Stimulated activated CD8-positive, alpha-beta memory T cell treated with anti-CD3 and anti-CD28 coated beads, Interleukin-4, amount 100 ng/mL, for 4 hours (primary cell): Measurements from ENCODE around the gene OOSP4B.
"Not testable (repeated sequence)": the region's sequence is repeated elsewhere in the genome, so short reads cannot be mapped to it uniquely, and the experiment has no call there.

Source experiments
- DNase-seq, 2 donors: peaks; one replicate each; pipeline ENCODE4 v3.0.0-alpha.2; 2020; ENCODE audit warnings: low read depth in 2 of 2, low spot score in 1 of 2

Gene OOSP4B

DNA sequence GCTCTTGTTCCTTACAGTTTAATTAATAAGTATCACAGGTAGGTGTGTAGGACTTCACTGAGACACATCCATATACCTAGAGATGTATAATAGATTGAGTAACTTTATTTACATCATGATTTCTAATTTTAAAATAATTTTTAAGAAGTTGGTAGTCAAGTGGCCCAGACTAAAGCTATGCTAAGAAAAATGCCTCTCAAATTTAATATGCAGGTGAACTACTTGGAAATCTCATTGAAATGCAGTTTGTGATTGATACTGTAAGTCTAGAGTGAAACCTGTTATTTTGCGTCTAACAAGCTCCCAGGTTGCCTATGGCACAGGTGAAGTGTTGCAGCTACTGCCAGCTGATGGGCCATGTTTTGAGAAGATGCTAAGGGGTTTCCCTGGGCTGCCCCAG, at the start of gene OOSP4B:
Gene OOSP4B, plus strand, starts transcription at position 301 of the 400 bp plus-strand sequence.
- no peak for DNase-seq

DNA sequence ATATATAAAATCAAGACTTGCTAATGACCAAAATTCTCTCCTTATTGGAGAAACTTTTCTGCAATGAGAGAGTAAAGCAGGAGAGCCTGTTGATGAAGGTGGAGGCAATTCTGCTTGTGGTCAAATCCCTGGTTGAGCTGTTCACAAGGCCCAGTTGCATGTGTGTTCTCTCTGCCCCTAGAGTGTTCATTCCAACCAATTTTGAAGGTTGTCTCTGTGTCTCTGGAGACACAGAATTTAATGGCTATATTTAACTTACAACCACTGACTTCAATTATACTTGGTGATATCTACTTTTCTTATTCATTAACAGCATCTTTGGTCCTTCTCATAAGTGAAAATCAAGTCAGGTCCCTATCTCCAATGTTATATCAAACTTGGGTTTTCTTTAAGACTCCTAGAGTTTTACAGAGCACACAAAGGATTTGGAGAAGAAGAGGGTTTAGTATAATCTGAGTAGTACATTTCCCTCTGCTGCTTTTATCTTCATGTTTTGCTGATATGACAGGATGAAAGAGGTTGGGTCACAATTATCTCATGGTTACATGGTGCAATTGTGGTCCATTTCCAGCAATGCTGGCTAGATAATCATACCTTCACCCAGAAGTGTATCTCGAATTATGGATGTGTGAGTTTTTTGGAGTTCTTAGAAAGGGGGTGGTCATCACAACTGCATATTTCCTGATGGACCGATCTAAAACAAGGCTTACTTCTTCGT, 49.1 kb upstream of the OOSP4B start:
- DNase-seq = no peak

DNA sequence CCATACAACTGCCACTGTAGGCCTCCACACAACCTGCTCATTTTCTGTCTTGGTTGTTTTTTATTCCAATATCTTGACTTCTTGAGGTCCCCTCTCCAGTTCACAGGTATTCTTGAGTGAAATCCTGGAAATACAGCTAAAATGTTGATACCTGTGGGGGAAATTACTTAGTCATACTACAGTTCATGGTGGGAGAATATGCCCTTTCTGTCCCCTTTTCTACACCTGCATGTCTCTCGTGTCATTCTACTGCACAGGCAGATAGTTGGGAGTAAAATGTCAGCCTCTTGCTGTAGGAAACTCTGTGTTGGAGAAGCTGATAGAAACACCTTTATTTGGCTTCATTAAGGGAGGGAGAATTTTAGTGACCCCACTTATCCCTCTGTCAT, 48.6 kb upstream of the OOSP4B start:
- no peak for DNase-seq

DNA sequence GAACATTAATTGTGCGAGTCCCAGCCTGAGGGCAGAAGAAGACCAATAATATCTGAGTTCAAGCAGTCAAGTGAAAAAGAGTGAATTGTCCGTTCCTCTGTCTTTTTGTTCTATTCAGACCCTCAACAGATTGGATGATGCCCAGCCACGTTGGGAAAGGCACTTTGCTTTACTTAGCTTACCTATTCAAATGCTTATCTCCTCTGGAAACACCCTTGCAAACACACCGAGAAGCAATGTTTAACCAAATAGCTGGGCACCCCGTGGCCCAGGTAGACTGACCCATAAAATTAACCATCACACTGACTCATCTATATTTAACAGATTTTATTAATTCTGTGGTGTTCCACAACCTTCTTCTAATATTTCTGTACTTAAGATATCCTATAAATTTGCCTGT, 43.9 kb upstream of the OOSP4B start:
- DNase-seq = no peak

DNA sequence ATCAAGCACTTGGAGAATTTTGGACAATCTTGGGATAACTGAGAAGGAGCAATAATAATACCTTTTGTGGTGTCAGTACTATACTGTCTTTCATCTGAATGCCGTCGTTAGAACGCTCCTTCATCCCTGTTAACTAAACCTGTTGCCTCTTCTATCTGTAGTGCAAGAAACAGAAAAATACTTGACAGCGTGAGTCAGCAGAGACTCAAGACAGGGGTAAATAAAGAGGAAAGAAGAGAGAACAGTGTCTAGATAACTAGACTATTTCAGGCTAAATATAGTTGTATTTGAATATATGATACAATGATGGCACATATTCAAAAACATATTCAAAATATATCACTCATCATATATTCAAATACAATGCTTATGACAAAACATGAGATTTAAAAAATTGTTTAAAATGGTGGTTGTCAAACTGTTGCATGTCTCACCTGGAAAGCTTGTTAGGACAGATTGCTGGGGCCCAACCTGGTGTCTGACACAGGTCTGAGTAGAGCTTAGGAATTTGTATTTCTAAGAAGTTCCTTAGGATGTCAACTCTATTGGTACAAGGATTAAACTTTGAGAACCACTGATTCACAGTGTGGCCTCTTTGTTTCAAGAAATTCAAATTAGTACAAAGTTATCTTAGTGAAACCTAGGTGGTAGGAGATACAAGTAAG, 35.7 kb upstream of the OOSP4B start:
- no peak for DNase-seq

DNA sequence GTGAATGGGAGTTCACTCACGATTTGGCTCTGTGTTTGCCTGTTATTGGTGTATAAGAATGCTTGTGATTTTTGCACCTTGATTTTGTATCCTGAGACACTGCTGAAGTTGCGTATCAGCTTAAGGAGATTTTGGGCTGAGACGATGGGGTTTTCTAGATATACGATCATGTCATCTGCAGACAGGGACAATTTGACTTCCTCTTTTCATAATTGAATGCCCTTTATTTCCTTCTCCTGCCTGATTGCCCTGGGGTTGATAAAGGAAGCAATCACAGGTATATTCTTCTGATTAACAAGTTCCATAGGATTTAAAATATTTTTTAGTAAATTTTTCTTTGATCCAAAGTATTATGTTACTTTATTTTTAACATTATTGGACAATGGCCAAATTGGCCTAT, 34.9 kb upstream of the OOSP4B start:
- not testable (repeated sequence) for DNase-seq

DNA sequence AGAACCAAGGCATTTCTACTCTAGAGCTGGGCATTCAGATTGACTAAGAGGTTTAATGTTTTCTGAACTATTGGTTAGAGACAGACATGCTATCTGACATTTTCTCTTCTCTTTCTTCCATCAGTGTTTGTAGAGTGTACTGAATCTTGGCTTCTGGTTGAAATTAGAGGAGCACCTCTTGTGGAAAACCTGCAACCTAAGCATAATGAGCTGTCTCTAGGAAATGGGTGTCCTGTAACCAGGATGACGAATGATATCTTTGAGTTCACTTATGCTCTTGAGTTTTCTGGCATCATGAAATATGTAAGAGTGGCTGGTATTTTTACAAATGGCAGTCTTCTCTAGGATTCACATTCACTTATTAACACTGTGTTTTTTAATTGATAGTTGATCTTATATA, 33.8 kb upstream of the OOSP4B start:
- no peak for DNase-seq

DNA sequence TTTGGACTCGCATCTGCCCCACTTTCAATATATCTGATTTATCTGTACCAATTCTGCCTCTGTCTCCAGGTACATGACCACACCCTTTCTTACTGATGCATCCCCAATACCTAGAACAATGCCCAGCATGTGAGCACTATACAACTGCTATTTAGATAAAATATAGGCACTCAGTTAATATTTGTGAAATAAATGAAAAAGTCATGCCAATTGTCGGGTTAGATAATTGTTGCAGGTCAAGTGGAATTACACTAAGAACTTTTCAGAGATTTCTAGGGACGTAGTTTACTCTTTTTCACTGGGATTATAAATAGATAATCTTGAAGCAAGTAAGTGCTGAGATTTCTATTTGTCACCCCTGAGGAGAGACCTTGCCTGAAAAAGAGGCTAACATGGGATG, 32.6 kb upstream of the OOSP4B start:
- no peak for DNase-seq

DNA sequence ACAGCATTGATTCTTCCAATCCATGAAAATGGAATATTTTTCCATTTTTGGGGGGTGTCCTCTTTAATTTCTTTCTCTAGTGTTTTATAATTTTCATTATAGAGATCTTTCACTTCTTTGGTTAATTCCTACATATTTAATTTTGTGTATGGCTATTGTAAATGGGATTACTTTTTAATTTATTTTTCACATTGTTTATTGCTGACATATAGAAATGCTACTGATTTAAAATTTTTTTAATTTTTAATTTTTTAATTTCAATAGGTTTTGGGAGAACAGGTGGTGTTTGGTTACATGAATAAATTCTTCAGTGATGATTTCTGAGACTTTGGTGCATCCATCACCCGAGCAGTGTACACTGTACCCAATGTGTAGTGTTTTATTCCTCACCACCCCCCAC, 26.6 kb upstream of the OOSP4B start:
- no peak for DNase-seq

DNA sequence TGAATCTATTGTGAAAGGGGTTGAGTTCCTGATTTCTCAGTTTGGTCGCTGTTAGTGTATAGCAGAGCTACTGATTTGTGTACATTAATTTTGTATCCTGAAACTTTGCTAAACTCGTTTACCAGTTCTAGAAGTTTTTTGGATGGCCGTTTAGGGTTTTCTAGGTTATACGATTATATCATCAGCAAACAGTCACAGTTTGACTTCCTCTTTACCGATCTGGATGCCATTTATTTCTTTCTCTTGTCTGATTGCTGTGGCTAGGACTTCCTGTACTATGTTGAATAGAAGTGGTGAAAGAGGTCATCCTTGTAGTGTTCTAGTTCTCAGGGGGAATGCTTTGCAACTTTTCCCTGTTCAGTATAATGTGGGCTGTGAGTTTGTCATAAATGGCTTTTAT, 24.6 kb upstream of the OOSP4B start:
- no peak for DNase-seq

DNA sequence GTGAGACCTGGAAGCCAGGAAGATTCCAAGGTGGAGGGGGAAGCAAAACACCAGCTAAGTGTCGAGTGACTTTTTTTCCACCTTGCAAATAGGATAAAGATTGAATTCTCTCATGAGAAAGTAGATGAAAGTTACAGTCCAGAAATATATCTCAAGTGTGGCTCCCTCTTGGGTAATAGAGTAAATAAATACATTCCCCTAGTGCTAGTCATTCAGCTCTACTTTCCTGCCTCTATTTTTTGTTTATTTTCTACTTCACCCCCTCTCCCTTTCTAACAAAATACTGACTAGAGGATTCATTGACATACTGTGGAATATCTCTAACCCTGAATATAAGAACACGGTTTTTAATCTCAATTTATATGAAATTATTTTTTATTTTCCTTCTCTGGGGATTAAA, 19.2 kb upstream of the OOSP4B start:
- DNase-seq = no peak

DNA sequence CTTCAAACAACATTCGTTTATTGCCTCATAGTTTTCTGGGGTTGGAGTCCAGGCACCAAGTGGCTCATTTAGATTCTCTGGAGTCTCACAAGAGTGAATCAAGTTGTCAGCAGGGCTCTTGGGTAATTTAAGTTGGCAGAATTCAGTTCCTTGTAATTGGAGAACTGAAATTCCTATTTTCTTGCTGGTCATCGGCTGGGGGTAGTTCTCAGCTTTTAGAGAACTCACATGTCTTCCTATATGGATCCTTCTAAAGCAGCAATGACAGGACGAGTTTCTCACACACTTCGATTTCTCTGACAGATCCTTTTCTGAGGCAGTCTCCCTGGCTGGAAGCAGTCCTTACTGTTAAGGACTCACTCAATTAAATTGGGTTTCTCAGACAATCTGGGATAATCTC, 17.3 kb upstream of the OOSP4B start:
- no peak for DNase-seq

DNA sequence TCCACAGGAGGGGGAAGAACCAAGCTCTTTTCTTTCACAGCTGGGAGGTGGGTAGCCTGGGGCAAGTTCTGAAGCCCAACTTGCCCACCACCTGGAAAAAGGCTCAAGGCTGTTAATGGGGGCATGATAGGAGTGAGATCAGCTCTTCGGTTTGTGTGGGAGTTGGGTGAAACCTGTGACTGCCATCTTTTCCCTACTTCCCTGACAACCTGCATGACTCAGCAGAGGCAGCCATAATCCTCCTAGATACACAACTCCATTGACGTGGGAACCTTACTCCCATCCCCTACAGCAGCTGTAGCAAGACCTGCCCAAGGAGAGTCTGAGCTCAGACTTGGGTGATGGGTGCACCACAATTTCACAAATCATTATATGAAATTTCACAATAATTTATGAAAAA, 13.3 kb upstream of the OOSP4B start:
- DNase-seq = no peak

DNA sequence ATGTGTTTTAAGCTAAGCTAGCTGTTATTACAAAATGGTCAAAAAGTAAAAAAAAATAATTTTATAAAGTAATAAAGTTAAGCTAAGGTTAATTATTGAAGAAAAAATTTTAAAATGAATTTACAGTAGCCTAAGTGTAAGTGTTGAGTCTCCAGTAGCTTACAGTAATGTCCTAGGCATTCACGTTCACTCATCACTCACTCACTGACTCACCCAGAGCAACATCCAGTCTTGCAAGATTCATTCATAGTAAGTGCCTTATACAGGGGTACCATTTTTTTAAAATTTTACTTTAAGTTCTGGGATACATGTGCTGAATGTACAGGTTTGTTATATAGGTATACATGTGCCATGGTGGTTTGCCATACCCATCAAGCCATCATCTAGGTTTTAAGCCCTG, 11.6 kb upstream of the OOSP4B start:
- DNase-seq = no peak

DNA sequence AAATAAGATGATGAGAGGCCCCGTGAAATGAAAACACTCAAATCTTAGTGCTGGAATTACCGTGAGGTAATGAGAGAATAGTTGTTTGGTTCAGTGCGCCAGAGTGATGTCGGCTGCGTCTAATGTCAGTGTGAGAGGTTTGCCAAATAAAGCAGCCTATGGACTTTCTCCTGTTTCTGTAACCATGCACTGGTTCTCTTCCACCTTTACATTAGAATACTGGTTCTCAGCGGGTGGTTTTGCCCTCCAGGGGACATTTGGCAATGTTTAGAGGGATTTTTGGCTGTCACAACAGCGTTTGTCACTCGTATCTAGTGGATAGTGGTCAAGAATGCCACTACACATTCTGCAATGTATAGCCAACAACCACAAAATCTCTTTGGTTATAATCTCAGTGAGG, 1.1 kb downstream of the OOSP4B start:
- DNase-seq = no peak

DNA sequence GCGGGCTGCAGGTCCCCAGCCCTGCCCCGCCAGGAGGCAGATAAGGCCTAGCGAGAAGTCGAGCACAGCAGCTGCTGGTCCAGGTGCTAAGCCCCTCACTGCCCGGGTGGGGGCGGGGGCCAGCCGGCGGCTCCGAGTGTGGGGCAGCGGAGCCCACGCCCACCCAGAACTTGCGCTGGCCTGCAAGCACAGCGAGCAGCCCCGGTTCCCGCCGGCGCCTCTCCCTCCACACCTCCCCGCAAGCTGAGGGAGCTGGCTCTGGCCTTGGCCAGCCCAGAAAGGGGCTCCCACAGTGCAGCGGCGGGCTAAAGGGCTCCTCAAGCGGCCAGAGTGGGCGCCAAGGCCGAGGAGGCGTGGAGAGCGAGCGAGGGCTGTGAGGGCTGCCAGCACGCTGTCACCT, 3.4 kb downstream of the OOSP4B start:
- DNase-seq = not testable (repeated sequence)

DNA sequence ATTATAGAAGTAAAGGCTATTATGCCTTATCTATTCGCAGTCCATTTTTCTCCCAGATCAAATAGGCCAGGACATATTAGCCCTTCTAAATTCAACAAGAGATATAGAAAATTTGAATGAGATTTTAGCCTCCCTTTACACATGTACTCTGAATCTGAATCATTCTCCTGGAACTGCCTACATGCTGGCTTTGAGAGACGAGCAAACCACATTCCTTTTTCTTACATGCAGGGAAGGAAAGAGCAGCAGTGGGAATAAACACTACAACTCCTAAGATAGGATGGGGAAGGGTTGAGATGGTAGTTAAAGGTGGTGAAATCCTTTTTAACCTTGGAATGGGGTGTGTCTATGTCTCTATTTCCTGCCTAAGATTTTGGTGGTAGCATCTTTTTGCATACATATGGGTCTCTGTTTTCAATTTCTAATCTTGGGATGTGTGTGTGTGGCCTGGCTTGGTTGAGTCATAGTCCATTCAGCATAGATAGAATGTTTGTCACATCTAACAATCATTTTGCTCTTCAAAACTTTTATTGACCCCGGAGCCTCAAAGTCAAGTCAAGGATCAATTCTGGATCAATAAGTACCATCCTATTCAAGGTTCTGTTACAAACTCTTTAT, 12.1 kb downstream of the OOSP4B start:
- no peak for DNase-seq

DNA sequence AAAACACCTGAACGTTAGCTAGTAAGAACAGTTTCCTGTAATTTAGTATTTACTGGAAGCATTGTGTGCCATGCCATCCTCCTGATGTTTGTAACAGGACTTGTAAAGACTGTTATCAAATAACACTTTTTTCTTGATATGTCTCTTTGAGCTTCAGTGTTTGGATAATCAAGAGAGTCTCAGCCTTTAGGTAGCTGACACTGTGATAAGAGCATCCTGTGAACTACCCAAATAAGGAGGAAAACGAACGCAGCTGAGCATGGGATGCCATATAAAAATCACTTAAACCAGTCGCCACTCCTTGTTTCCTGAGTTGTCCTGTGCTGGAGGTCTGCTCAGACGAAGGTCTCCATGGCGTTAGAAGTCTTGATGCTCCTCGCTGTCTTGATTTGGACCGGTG, 23.1 kb downstream of the OOSP4B start, which contains the start of gene OOSP2:
Gene OOSP2, plus strand, starts transcription at position 301 of the 400 bp plus-strand sequence. Its CDS starts 51 bp downstream, at position 352.
- no peak for DNase-seq

DNA sequence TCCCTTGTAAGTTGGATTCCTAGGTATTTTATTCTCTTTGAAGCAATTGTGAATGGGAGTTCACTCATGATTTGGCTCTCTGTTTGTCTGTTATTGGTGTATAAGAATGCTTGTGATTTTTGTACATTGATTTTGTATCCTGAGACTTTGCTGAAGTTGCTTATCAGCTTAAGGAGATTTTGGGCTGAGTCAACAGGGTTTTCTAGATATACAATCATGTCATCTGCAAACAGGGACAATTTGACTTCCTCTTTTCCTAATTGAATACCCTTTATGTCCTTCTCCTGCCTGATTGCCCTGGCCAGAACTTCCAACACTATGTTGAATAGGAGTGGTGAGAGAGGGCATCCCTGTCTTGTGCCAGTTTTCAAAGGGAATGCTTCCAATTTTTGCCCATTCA, 33.4 kb downstream of the OOSP4B start:
- DNase-seq = not testable (repeated sequence)

DNA sequence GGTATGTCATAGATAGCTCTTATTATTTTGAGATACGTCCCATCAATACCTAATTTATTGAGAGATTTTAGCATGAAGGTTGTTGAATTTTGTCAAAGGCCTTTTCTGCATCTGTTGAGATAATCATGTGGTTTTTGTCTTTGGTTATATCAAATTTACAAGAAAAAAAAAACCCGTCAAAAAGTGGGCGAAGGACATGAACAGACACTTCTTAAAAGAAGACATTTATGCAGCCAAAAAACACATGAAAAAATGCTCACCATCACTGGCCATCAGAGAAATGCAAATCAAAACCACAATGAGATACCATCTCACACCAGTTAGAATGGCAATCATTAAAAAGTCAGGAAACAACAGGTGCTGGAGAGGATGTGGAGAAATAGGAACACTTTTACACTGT, 33.9 kb downstream of the OOSP4B start:
- DNase-seq = not testable (repeated sequence)

DNA sequence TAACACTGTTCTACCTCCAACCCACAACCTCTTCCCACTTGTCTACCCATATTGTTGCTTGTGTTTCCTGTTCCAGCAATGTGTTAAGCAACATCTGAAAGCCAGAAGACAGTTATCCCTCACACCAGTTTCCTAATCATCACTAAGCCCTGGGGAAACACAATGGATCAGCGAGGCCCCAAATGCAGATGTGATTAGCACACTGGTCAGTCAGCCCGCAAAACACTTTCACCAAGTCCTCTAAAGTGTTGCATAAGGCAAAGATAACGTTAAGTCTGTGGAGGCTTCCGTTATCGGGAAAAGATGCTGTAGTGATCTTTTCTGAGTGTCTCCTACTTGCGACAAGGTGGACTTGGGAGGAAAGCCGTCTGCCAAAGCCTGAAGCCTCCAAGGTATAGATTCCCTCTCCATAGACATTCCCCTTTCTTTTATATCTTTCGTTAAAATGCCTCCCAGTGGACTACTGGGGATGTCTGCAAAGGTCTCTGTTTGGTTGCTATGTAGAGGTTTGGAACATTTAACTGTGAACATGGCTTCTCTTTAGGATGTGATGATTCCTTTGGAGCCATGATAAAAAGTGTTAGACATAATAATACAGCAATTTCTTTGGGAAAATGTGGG, 39.5 kb downstream of the OOSP4B start, which contains the start of gene MS4A3:
Gene MS4A3, plus strand, starts transcription at position 317 of the 621 bp plus-strand sequence. CDS start 4,496 bp downstream, outside the sequence.
- DNase-seq = no peak

DNA sequence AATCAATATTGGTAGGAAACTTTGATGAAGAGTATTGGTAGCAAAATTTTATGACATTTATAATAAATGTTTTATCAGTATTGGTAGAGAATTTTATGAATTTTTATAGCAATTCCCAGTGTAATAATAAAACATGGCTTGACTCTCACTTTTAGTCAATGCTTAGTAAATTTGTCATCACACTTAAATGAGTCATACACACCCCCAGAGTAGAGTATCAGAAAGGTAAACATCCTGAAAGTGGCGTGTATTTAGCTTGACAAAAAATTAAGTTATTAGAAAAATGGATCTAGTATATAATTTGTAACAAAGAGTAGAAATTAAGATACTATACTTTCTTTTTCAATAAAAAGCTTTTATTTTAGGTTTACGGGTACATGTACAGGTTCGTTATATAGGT, 42.1 kb downstream of the OOSP4B start:
- DNase-seq = no peak
